CD8-positive, alpha-beta memory T cell (primary cell): ENCODE results near the gene UAP1L1. TPM values are rescaled to one million over a fixed set of nuclear protein-coding genes. Genes with fewer than 3 reads are reported as not detected.
"Not testable (repeated sequence)": the region's sequence is repeated elsewhere in the genome, so short reads cannot be mapped to it uniquely, and the experiment has no call there.

ENCODE experiments used
- CTCF ChIA-PET: fragments of 350-600 bp; sonication (Branson Sonifier 250); formaldehyde crosslinking; loops from one replicate; lab custom pipeline; 2021; ENCODE audit warnings: antibody characterized with exemption; lab: Charles Lee
- POLR2A ChIA-PET: fragments of 350-600 bp; sonication (Branson Sonifier 250); formaldehyde crosslinking; loops from one replicate; lab custom pipeline; 2021; ENCODE audit warnings: antibody characterized with exemption; lab: Charles Lee
- DNase-seq, 5 donors: peaks; one replicate each; pipeline versions ENCODE4 v3.0.0 to v3.0.0-alpha.2; 2020 to 2022; ENCODE audit warnings: mixed read lengths in 1 of 5
- H3K27ac ChIP-seq: one replicate; pipeline ENCODE4 v1.7.0; 2013; ENCODE audit warnings: low read depth, mild to moderate bottlenecking, low read length, moderate library complexity
- H3K27me3 ChIP-seq: 2 replicates; pipeline ENCODE4 v1.7.0; 2013; ENCODE audit warnings: low read length, mild to moderate bottlenecking; ENCODE audit not compliant: insufficient read depth, poor library complexity, severe bottlenecking
- H3K36me3 ChIP-seq: 2 replicates; pipeline ENCODE4 v1.7.0; 2013; ENCODE audit warnings: mild to moderate bottlenecking, low read length, moderate library complexity; ENCODE audit not compliant: insufficient read depth
- H3K4me1 ChIP-seq: 2 replicates; pipeline ENCODE4 v1.7.0; 2013; ENCODE audit warnings: mild to moderate bottlenecking, low read length, moderate library complexity; ENCODE audit not compliant: insufficient read depth
- H3K4me3 ChIP-seq: 2 replicates; pipeline ENCODE4 v1.7.0; 2013; ENCODE audit warnings: mild to moderate bottlenecking, low read length
- H3K9me3 ChIP-seq: 2 replicates; pipeline ENCODE4 v1.7.0; 2013; ENCODE audit warnings: mild to moderate bottlenecking, low read length
- H3K27ac Mint-ChIP-seq, 8 donors: one replicate each; pipeline ENCODE4 v1.8.0; 2020 to 2021; ENCODE audit warnings: mixed read lengths in 8 of 8, mild to moderate bottlenecking in 6 of 8, inconsistent platforms in 3 of 8, moderate library complexity in 3 of 8
- H3K27me3 Mint-ChIP-seq, 2 donors: one replicate each; pipeline ENCODE4 v1.8.0; 2020 to 2021; ENCODE audit warnings: mixed read lengths in 2 of 2, mild to moderate bottlenecking in 1 of 2, moderate library complexity in 1 of 2
- H3K36me3 Mint-ChIP-seq, 3 donors: one replicate each; pipeline ENCODE4 v1.8.0; 2020 to 2021; ENCODE audit warnings: mixed read lengths in 3 of 3, inconsistent platforms in 1 of 3, mild to moderate bottlenecking in 1 of 3
- H3K4me1 Mint-ChIP-seq, 3 donors: one replicate each; pipeline ENCODE4 v1.8.0; 2020 to 2021; ENCODE audit warnings: mixed read lengths in 3 of 3, inconsistent platforms in 1 of 3, mild to moderate bottlenecking in 1 of 3
- H3K4me3 Mint-ChIP-seq, 7 donors: one replicate each; pipeline ENCODE4 v1.8.0; 2020 to 2021; ENCODE audit warnings: mixed read lengths in 7 of 7, mild to moderate bottlenecking in 6 of 7, moderate library complexity in 4 of 7, inconsistent platforms in 2 of 7
- H3K9me3 Mint-ChIP-seq, 5 donors: one replicate each; pipeline ENCODE4 v1.8.0; 2020 to 2022; ENCODE audit warnings: mixed read lengths in 5 of 5, mild to moderate bottlenecking in 3 of 5, moderate library complexity in 2 of 5, inconsistent platforms in 1 of 5
- polyA plus RNA-seq: library from polyadenylated mRNA; unstranded; fragments of 300-500 nt; fragmentation: Illumina TruSeq; gene quantifications from one replicate; pipeline ENCODE4 v1.2.3, GENCODE V29; 2021
- total RNA-seq, 2 experiments: library from RNA; stranded (reverse); gene quantifications; one replicate each; pipeline ENCODE4 v1.2.3, GENCODE V29; 2021

The UAP1L1 gene
- total and polyA plus RNA-seq, 3 experiments from 2014 or later = 4.6 to 15.5 (median 15.3) TPM

GRCh38 chr9:137117269-137117731 is 40.0 kb downstream of the UAP1L1 start:
- Mint-ChIP-seq H3K9me3 (no peaks in the 10 kb centered on the region), H3K36me3 (peaks cover 0 to 4% (median 0%) of the 10 kb centered on the region in 3 donors), H3K27ac (peak overlapping the region in 1 of 8 donors; percentile 88), H3K4me1 (peaks cover 0 to 12% (median 3%) of the 10 kb centered on the region in 3 donors), H3K27me3 (peaks cover 0 to 1% of the 10 kb centered on the region in 2 donors), H3K4me3 (peak overlapping the region in 1 of 7 donors; percentile 56)
- CTCF ChIA-PET = interaction anchor here (1.6 to 2.9 kb wide), 4 partner anchors 12 to 119 kb away, joined by 3 to 16 read pairs (median 6); partner anchors contain the start of gene RNF224
- H3K27me3 ChIP-seq = no peaks in the 10 kb centered on the region
- POLR2A ChIA-PET = no interaction called here
- H3K36me3 ChIP-seq = no peaks in the 10 kb centered on the region
- H3K4me3 ChIP-seq = no peak overlapping the region
- DNase-seq = no peak
- no peaks in the 10 kb centered on the region for H3K9me3 ChIP-seq
- no peak overlapping the region for H3K27ac ChIP-seq
- H3K4me1 ChIP-seq = peaks cover 10% of the 10 kb centered on the region

- H3K9me3 Mint-ChIP-seq, H3K27me3 ChIP-seq, H3K9me3 ChIP-seq, H3K27ac ChIP-seq, H3K36me3 ChIP-seq, H3K4me1 ChIP-seq, H3K4me1 Mint-ChIP-seq, POLR2A ChIA-PET, H3K36me3 Mint-ChIP-seq, DNase-seq, H3K27ac Mint-ChIP-seq, H3K27me3 Mint-ChIP-seq, H3K4me3 ChIP-seq: not testable (repeated sequence)
- peak overlapping the region in 1 of 7 donors; percentile 56 for H3K4me3 Mint-ChIP-seq
- CTCF ChIA-PET = interaction anchor here (0.6 to 2.9 kb wide), 6 partner anchors 12 to 350 kb away, joined by 3 to 16 read pairs (median 4); partner anchors contain the start of gene RNF224
Measured at GRCh38 chr9:137118092-137118603, 40.8 kb downstream of the UAP1L1 start.

GRCh38 chr9:137121927-137122795 is 44.8 kb downstream of the UAP1L1 start:
- POLR2A ChIA-PET, H3K27ac ChIP-seq, H3K4me1 ChIP-seq, H3K9me3 ChIP-seq, H3K36me3 Mint-ChIP-seq, DNase-seq, H3K9me3 Mint-ChIP-seq, H3K27me3 ChIP-seq, H3K36me3 ChIP-seq, H3K27me3 Mint-ChIP-seq, H3K4me3 ChIP-seq: not testable (repeated sequence)
- H3K4me3 Mint-ChIP-seq = peak overlapping the region in 1 of 7 donors; percentile 3
- peaks cover 6 to 14% (median 12%) of the 10 kb centered on the region in 3 donors for H3K4me1 Mint-ChIP-seq
- peak overlapping the region in 2 of 8 donors; percentile 0 to 76 for H3K27ac Mint-ChIP-seq
- CTCF ChIA-PET = interaction anchor here (1.0 to 5.5 kb wide), 3 partner anchors 104 to 118 kb away, joined by 3 to 30 read pairs (median 8); partner anchors contain the start of genes CYSRT1 and RNF224

GRCh38 chr9:137122796-137123467 is 45.6 kb downstream of the UAP1L1 start:
- H3K27ac ChIP-seq, H3K4me3 ChIP-seq, DNase-seq, H3K27me3 Mint-ChIP-seq, H3K9me3 ChIP-seq, H3K9me3 Mint-ChIP-seq, H3K27me3 ChIP-seq, H3K36me3 ChIP-seq, H3K36me3 Mint-ChIP-seq: not testable (repeated sequence)
- Mint-ChIP-seq H3K27ac (peak overlapping the region in 1 of 8 donors; percentile 0), H3K4me1 (peaks cover 14 to 21% (median 19%) of the 10 kb centered on the region in 3 donors), H3K4me3 (peak overlapping the region in 1 of 7 donors; percentile 3)
- peaks cover 14% of the 10 kb centered on the region for H3K4me1 ChIP-seq
- POLR2A ChIA-PET = interaction anchor here (0.6 kb wide), 1 partner anchor 121 kb away, joined by 3 read pairs; no protein-coding TSS in a partner anchor
- CTCF ChIA-PET = interaction anchor here (1.0 to 5.5 kb wide), 3 partner anchors 103 to 117 kb away, joined by 3 to 30 read pairs (median 8); partner anchors contain the start of genes CYSRT1 and RNF224

GRCh38 chr9:137123468-137123837 is 46.1 kb downstream of the UAP1L1 start:
- H3K9me3 Mint-ChIP-seq = no peaks in the 10 kb centered on the region
- H3K27me3 Mint-ChIP-seq = no peaks in the 10 kb centered on the region
- no peak overlapping the region for H3K4me3 ChIP-seq
- H3K4me3 Mint-ChIP-seq = no peak overlapping the region
- DNase-seq = no peak
- peaks cover 19% of the 10 kb centered on the region for H3K4me1 ChIP-seq
- peaks cover 19 to 27% (median 25%) of the 10 kb centered on the region in 3 donors for H3K4me1 Mint-ChIP-seq
- POLR2A ChIA-PET = interaction anchor here (0.6 kb wide), 1 partner anchor 121 kb away, joined by 3 read pairs; no protein-coding TSS in a partner anchor
- H3K27ac Mint-ChIP-seq = no peak overlapping the region
- H3K27ac ChIP-seq = no peak overlapping the region
- H3K9me3 ChIP-seq = no peaks in the 10 kb centered on the region
- no peaks in the 10 kb centered on the region for H3K27me3 ChIP-seq
- no peaks in the 10 kb centered on the region for H3K36me3 Mint-ChIP-seq
- H3K36me3 ChIP-seq = no peaks in the 10 kb centered on the region
- CTCF ChIA-PET = interaction anchor here (2.8 to 5.5 kb wide), 2 partner anchors 103 to 117 kb away, joined by 8 to 30 read pairs; partner anchors contain the start of genes CYSRT1 and RNF224

GRCh38 chr9:137123952-137124462 is 46.7 kb downstream of the UAP1L1 start:
- H3K4me3 ChIP-seq, H3K27me3 ChIP-seq, H3K9me3 Mint-ChIP-seq, DNase-seq, H3K36me3 Mint-ChIP-seq, H3K36me3 ChIP-seq, H3K4me3 Mint-ChIP-seq, H3K9me3 ChIP-seq, H3K27ac ChIP-seq, H3K27me3 Mint-ChIP-seq, POLR2A ChIA-PET: not testable (repeated sequence)
- H3K4me1 ChIP-seq = peaks cover 25% of the 10 kb centered on the region
- CTCF ChIA-PET = interaction anchor here (2.8 to 5.5 kb wide), 2 partner anchors 102 to 116 kb away, joined by 8 to 30 read pairs; partner anchors contain the start of genes CYSRT1 and RNF224
- Mint-ChIP-seq H3K4me1 (peaks cover 24 to 30% (median 29%) of the 10 kb centered on the region in 3 donors), H3K27ac (peak overlapping the region in 1 of 8 donors; percentile 60)

GRCh38 chr9:137126786-137127185 is 49.5 kb downstream of the UAP1L1 start:
- Histone ChIP-seq H3K4me3 (peak overlapping the region; percentile 78), H3K27me3 (no peaks in the 10 kb centered on the region), H3K27ac (peak overlapping the region; percentile 81), H3K36me3 (no peaks in the 10 kb centered on the region), H3K9me3 (no peaks in the 10 kb centered on the region), H3K4me1 (peaks cover 25% of the 10 kb centered on the region)
- Mint-ChIP-seq H3K9me3 (peaks cover 0 to 3% (median 0%) of the 10 kb centered on the region in 5 donors), H3K4me3 (peak overlapping the region; percentile 79 to 94 (median 89)), H3K27me3 (no peaks in the 10 kb centered on the region), H3K27ac (peak overlapping the region; percentile 70 to 98 (median 92)), H3K36me3 (peaks cover 0 to 6% (median 0%) of the 10 kb centered on the region in 3 donors), H3K4me1 (peaks cover 27 to 36% (median 30%) of the 10 kb centered on the region in 3 donors)
- no peak for DNase-seq
- CTCF ChIA-PET = interaction anchor here (0.9 to 1.5 kb wide), 5 partner anchors 14 to 92 kb away, joined by 3 to 6 read pairs (median 3); no protein-coding TSS in a partner anchor
- POLR2A ChIA-PET = interaction anchor here (1.4 kb wide), 1 partner anchor 97 kb away, joined by 9 read pairs; no protein-coding TSS in a partner anchor
